Measurements from ENCODE around the gene MACROD2.

- no peak for TF ChIP-seq CTCF (IDR thresholded peaks at IDR 0.05)
- no peak for TF ChIP-seq POLR2A (IDR thresholded peaks at IDR 0.05)
- TF ChIP-seq POLR2AphosphoS5 (IDR thresholded peaks at IDR 0.05) = no peak
These were observed 412.0 kb downstream of the MACROD2 start for GRCh38 chr20:14407336-14407735.

Measured in suprapubic skin (tissue), 4 donors.